PFSK-1 (cell line): ENCODE data around the gene DAGLB.

ENCODE experiments used
- FOXP2 ChIP-seq: optimal IDR thresholded peaks from 2 replicates; pipeline ENCODE3; 2011; ENCODE audit warnings: borderline replicate concordance, control low read depth, inconsistent platforms; ENCODE audit not compliant: insufficient read depth; ENCODE audit errors: extremely low read length, extremely low read depth
- POLR2AphosphoS5 ChIP-seq: IDR thresholded peaks from 2 replicates; pipeline ENCODE4 v1.6.1; 2012; ENCODE audit warnings: low read depth, mild to moderate bottlenecking, control low read depth, low read length, moderate library complexity
- REST ChIP-seq, 2 experiments: IDR thresholded peaks; 2 replicates each; pipeline versions ENCODE4 v1.6.1 to v1.8.0; 2011 to 2012; ENCODE audit warnings: low read depth in 2 of 2, low read length in 2 of 2, control low read depth in 1 of 2, inconsistent platforms in 1 of 2, mild to moderate bottlenecking in 1 of 2, moderate library complexity in 1 of 2; ENCODE audit not compliant: insufficient read depth in 1 of 2
- SIN3A ChIP-seq: IDR thresholded peaks from 2 replicates; pipeline ENCODE4 v1.6.1; 2012; ENCODE audit warnings: mild to moderate bottlenecking, low read length, moderate library complexity, borderline replicate concordance; ENCODE audit not compliant: insufficient read depth
- TAF1 ChIP-seq: IDR thresholded peaks from 2 replicates; pipeline ENCODE4 v1.6.1; 2012; ENCODE audit warnings: low read length, control low read depth, borderline replicate concordance; ENCODE audit not compliant: insufficient read depth

The DAGLB gene

GRCh38 chr7:6461946-6462550 lies 14.3 kb upstream of the DAGLB start:
- TF ChIP-seq FOXP2 (no peak), SIN3A (no peak), TAF1 (no peak), REST (IDR thresholded peaks at IDR 0.05; ENCODE audit: insufficient read depth in 1 of 2, low read depth in 2 of 2, low read length in 2 of 2) (no peak), POLR2AphosphoS5 (no peak)

- TF ChIP-seq SIN3A (no peak), REST (IDR thresholded peaks at IDR 0.05; ENCODE audit: insufficient read depth in 1 of 2, low read depth in 2 of 2, low read length in 2 of 2) (no peak), POLR2AphosphoS5 (0 out of 2 replicates have a peak, but pooled peaks have one; percentile 9), TAF1 (no peak)
Observed at GRCh38 chr7:6460990-6461584, 13.3 kb upstream of the DAGLB start.

- TF ChIP-seq SIN3A (no peak), POLR2AphosphoS5 (no peak; the same call in 1 of the 2 replicates), REST (IDR thresholded peaks at IDR 0.05; ENCODE audit: insufficient read depth in 1 of 2, low read depth in 2 of 2, low read length in 2 of 2) (no peak), TAF1 (no peak), FOXP2 (no peak)
Observed at GRCh38 chr7:6460303-6460702, 12.5 kb upstream of the DAGLB start.

GRCh38 chr7:6453734-6454133 lies 6.0 kb upstream of the DAGLB start:
- TF ChIP-seq SIN3A (no peak), POLR2AphosphoS5 (no peak), FOXP2 (no peak), TAF1 (no peak), REST (IDR thresholded peaks at IDR 0.05; ENCODE audit: insufficient read depth in 1 of 2, low read depth in 2 of 2, low read length in 2 of 2) (no peak)
